K562 (cell line): ENCODE data around the gene BORCS8. TPM values are rescaled to one million over a fixed set of nuclear protein-coding genes. Genes with fewer than 3 reads are reported as not detected.

Experiments used
- ATAC-seq: fragments of 200-7000 bp; cut with Tn5 transposase; 3 replicates; pipeline ENCODE4 v1.9.1; 2020; ENCODE audit warnings: moderate library complexity
- BruUV-seq: library from RNA; stranded (reverse); fragments of 400-500 nt; replicated peaks from 2 replicates; lab custom pipeline; 2021; lab: Mats Ljungman, UMichigan
- CTCF ChIA-PET: fragments of 300-600 bp; formaldehyde crosslinking; extraction: SDS; loops from one replicate; lab custom pipeline; 2021; ENCODE audit warnings: low intra/inter-chr PET ratio; lab: Yijun Ruan, JAX
- POLR2A ChIA-PET: fragments of 300-600, 350-650 bp; sonication (Branson Sonifier 250); formaldehyde crosslinking; extraction: SDS; loops from one replicate; lab custom pipeline; 2021; ENCODE audit warnings: antibody characterized with exemption, inconsistent platforms; lab: Yijun Ruan, JAX
- DNase-seq, 4 experiments: peaks; one replicate each; pipeline versions ENCODE4 v3.0.0 to v3.0.0-alpha.2; 2011 to 2018; ENCODE audit warnings: low spot score in 3 of 4, mixed read lengths in 3 of 4; ENCODE audit errors: extremely low read depth in 1 of 4
- FAIRE-seq: peaks from 2 replicates; lab custom pipeline; 2011; peaks lifted over from hg19 to GRCh38; lab: Jason Lieb, UNC
- H2AFZ ChIP-seq: 2 replicates; pipeline ENCODE4 v1.6.0; 2011; ENCODE audit warnings: low read depth, low read length, control low read depth, inconsistent platforms
- H3K27ac ChIP-seq: fragments of 200-600 bp; 3 replicates; pipeline ENCODE4 v1.8.0; 2011; ENCODE audit warnings: low read depth, mild to moderate bottlenecking, control low read depth, inconsistent platforms, low read length, moderate library complexity, mixed read lengths; ENCODE audit errors: extremely low read depth
- H3K27me3 ChIP-seq, 2 experiments: fragments of 300-600 bp in 1 of 2; 2 replicates in 1 of 2; 3 replicates in 1 of 2; pipeline versions ENCODE4 v1.6.0 to v1.8.0; 2011; ENCODE audit warnings: inconsistent platforms in 2 of 2, low read length in 2 of 2, mild to moderate bottlenecking in 1 of 2, mixed read lengths in 1 of 2, moderate library complexity in 1 of 2; ENCODE audit not compliant: control insufficient read depth in 2 of 2, insufficient read depth in 2 of 2
- H3K36me3 ChIP-seq: fragments of 300-600 bp; 3 replicates; pipeline ENCODE4 v1.8.0; 2011; ENCODE audit warnings: mild to moderate bottlenecking, low read length, inconsistent platforms; ENCODE audit not compliant: control insufficient read depth, insufficient read depth
- H3K4me1 ChIP-seq, 2 experiments: fragments of 200-600 bp in 1 of 2; replicated peaks in 1 of 2; 2 replicates in 1 of 2; 3 replicates in 1 of 2; pipeline versions ENCODE4 v1.5.1 to v1.8.0; 2011; ENCODE audit warnings: inconsistent platforms in 2 of 2, low read length in 2 of 2, mild to moderate bottlenecking in 1 of 2, mixed read lengths in 1 of 2, moderate library complexity in 1 of 2; ENCODE audit not compliant: control insufficient read depth in 2 of 2, insufficient read depth in 2 of 2
- H3K4me2 ChIP-seq: 2 replicates; pipeline ENCODE4 v1.6.1; 2011; ENCODE audit warnings: low read length, control low read depth, inconsistent platforms, mixed read lengths; ENCODE audit not compliant: insufficient read depth
- H3K4me3 ChIP-seq: fragments of 200-600 bp; sonication (generic), shearing (Covaris generic); 2 replicates; pipeline ENCODE4 v1.5.1; 2016; ENCODE audit warnings: control low read depth, inconsistent platforms
- H3K79me2 ChIP-seq: fragments of 200-600 bp; 3 replicates; pipeline ENCODE4 v1.8.0; 2011; ENCODE audit warnings: low read length, inconsistent platforms; ENCODE audit not compliant: control insufficient read depth, insufficient read depth
- H3K9ac ChIP-seq, 2 experiments: 2 replicates each; pipeline versions ENCODE4 v1.6.0 to v1.6.1; 2011; ENCODE audit warnings: low read depth in 2 of 2, low read length in 2 of 2, control low read depth in 1 of 2, inconsistent platforms in 1 of 2, mild to moderate bottlenecking in 1 of 2, mixed read lengths in 1 of 2; ENCODE audit not compliant: insufficient read depth in 1 of 2
- H3K9me1 ChIP-seq: one replicate; pipeline ENCODE4 v1.6.0; 2011; ENCODE audit warnings: inconsistent platforms, mild to moderate bottlenecking, low read length, moderate library complexity; ENCODE audit not compliant: control insufficient read depth, insufficient read depth
- H3K9me3 ChIP-seq: replicated peaks from 2 replicates; pipeline ENCODE4 v1.5.1; 2011; ENCODE audit warnings: low read depth, low read length, inconsistent platforms; ENCODE audit not compliant: control insufficient read depth, insufficient read depth
- H4K20me1 ChIP-seq: replicated peaks from 2 replicates; pipeline ENCODE4 v1.6.1; 2011; ENCODE audit warnings: low read length, inconsistent platforms, mixed read lengths; ENCODE audit not compliant: control insufficient read depth, insufficient read depth
- ADNP ChIP-seq: fragments of 200-800 bp; sonication (Bioruptor generic); IDR thresholded peaks from 2 replicates; pipeline ENCODE4 v1.6.1; 2016; ENCODE audit warnings: missing genetic modification characterization, missing compliant biosample characterization
- ARID2 ChIP-seq: fragments of 450-650 bp; IDR thresholded peaks from 2 replicates; pipeline ENCODE4 v1.6.1; 2017; ENCODE audit warnings: antibody characterized with exemption, mild to moderate bottlenecking
- BCOR ChIP-seq: fragments of 450-650 bp; IDR thresholded peaks from 2 replicates; pipeline ENCODE4 v1.6.1; 2016
- CBX3 ChIP-seq, 2 experiments: IDR thresholded peaks; 1 replicate in 1 of 2; 2 replicates in 1 of 2; pipeline ENCODE4 v1.6.1; 2012; ENCODE audit warnings: inconsistent platforms in 2 of 2, low read length in 2 of 2, borderline replicate concordance in 1 of 2, control low read depth in 1 of 2
- ESRRA ChIP-seq: fragments of 450-650 bp; IDR thresholded peaks from 2 replicates; pipeline ENCODE4 v1.6.1; 2014; ENCODE audit warnings: low read depth, mild to moderate bottlenecking, moderate library complexity, borderline replicate concordance
- HDAC2 ChIP-seq: fragments of 450-650 bp; IDR thresholded peaks from 2 replicates; pipeline ENCODE4 v1.6.1; 2016; ENCODE audit warnings: mild to moderate bottlenecking
- KDM1A ChIP-seq, 2 experiments: fragments of 450-650 bp; IDR thresholded peaks; 2 replicates each; pipeline ENCODE4 v1.6.1; 2016; ENCODE audit warnings: mild to moderate bottlenecking in 2 of 2
- NONO ChIP-seq, 2 experiments: fragments of 200-400 bp in 1 of 2; fragments of 450-650 bp in 1 of 2; formaldehyde crosslinking in 1 of 2; IDR thresholded peaks; 2 replicates each; pipeline ENCODE4 v1.6.1; 2017; ENCODE audit warnings: low read depth in 2 of 2, mild to moderate bottlenecking in 2 of 2, moderate library complexity in 2 of 2, low read length in 1 of 2
- RBM25 ChIP-seq: fragments of 200-400 bp; formaldehyde crosslinking; IDR thresholded peaks from 2 replicates; pipeline ENCODE4 v1.6.1; 2018; ENCODE audit warnings: low read length, low read depth, moderate library complexity; ENCODE audit not compliant: severe bottlenecking
- RCOR1 ChIP-seq, 2 experiments: IDR thresholded peaks; 2 replicates each; pipeline ENCODE4 v1.6.1; 2012; ENCODE audit warnings: low read depth in 2 of 2, low read length in 2 of 2, borderline replicate concordance in 1 of 2, improper control_type of control experiment in 1 of 2
- SMARCA5 ChIP-seq: fragments of 450-650 bp; IDR thresholded peaks from 2 replicates; pipeline ENCODE4 v1.6.1; 2016
- ZBTB43 ChIP-seq: sonication (generic); formaldehyde crosslinking; IDR thresholded peaks from 2 replicates; pipeline ENCODE4 v1.8.0; 2023; ENCODE audit warnings: mild to moderate bottlenecking, missing genetic modification reagents
- ZFP36 ChIP-seq: fragments of 150-350 bp; IDR thresholded peaks from 2 replicates; pipeline ENCODE4 v1.6.1; 2018; ENCODE audit warnings: low read length, low read depth; ENCODE audit not compliant: partially characterized antibody
- ZNF124 ChIP-seq: sonication (generic); formaldehyde crosslinking; IDR thresholded peaks from 2 replicates; pipeline ENCODE4 v1.8.1; 2022; ENCODE audit warnings: missing genetic modification reagents
- ZNF395 ChIP-seq: fragments of 200-800 bp; sonication (Bioruptor generic); IDR thresholded peaks from 2 replicates; pipeline ENCODE4 v1.6.1; 2017; ENCODE audit warnings: missing genetic modification characterization, missing compliant biosample characterization
- WGBS: fragments of 100-300 bp; shearing (Covaris generic); methylation state at CpG from one replicate; pipeline ENCODE4 v1.1.6; 2016; ENCODE audit warnings: low coverage, mixed read lengths; ENCODE audit not compliant: insufficient coverage; ENCODE audit errors: missing lambda C conversion rate; 5-methylcytosine and 5-hydroxymethylcytosine counted together
- in situ Hi-C: fragments of 300-500 bp; cut with MboI; formaldehyde crosslinking; loops from 4 replicates; pipeline ENCODE4 v1.15.0; 2018; ENCODE audit warnings: inconsistent platforms, mixed read lengths
- intact Hi-C: fragments of 100-400 bp; cut with micrococcal nuclease; formaldehyde crosslinking; loops from 2 replicates; pipeline ENCODE4 v1.14.2; 2022
- polyA plus RNA-seq, 8 experiments: library from polyadenylated mRNA; depleted of rRNA in 4 of 8; stranded (reverse) in 5 of 8; unstranded in 3 of 8; fragments of >200 nt; fragmentation: Nextera tagmentation in 2 of 8; fragmentation: Illumina TruSeq in 1 of 8; extraction: Ambion mirVana in 2 of 8; extraction: Trizol in 1 of 8; gene quantifications; 2 replicates each; pipeline versions ENCODE4 v1.2.1 to v1.2.3, GENCODE V29; 2011 to 2014; ENCODE audit warnings: inconsistent platforms in 1 of 8, missing spikeins in 1 of 8
- total RNA-seq, 7 experiments: library from RNA; depleted of rRNA in 6 of 7; stranded (reverse); fragments of >200 nt in 6 of 7; fragmentation: Illumina TruSeq in 2 of 7; extraction: Trizol in 2 of 7; gene quantifications; 2 replicates each; pipeline versions ENCODE4 v1.2.1 to v1.2.3, GENCODE V29; 2011 to 2021; ENCODE audit warnings: low replicate concordance in 1 of 7

The BORCS8 gene
- total and polyA plus RNA-seq, 9 of the 15 experiments (the other 6 are each of a cell fraction or from before 2014, with no cell fraction given): 4.6 to 33.6 (median 16.3) TPM

GRCh38 chr19:19205416-19206410, 13.8 kb upstream of the BORCS8 start:
- BruUV-seq: no TSS peak
- DNase-seq: no peak
- POLR2A ChIA-PET: interaction anchor here (0.7 kb wide), 1 partner anchor 13 kb away, joined by 3 read pairs; no protein-coding TSS in a partner anchor
- no peaks in the 10 kb centered on the region for H4K20me1 ChIP-seq
- in situ Hi-C loops: no loop called here
- no peak overlapping the region for H3K9ac ChIP-seq
- FAIRE-seq: no peak
- H3K79me2 ChIP-seq: peaks cover 20% of the 10 kb centered on the region
- intact Hi-C loops: no loop called here
- H3K36me3 ChIP-seq: peaks cover 17% of the 10 kb centered on the region; the same call in 2 of the 3 replicates
- H3K4me3 ChIP-seq: no peak overlapping the region
- no peak overlapping the region for H2AFZ ChIP-seq
- no peak overlapping the region for H3K27ac ChIP-seq
- H3K4me2 ChIP-seq: no peak overlapping the region
- no peak for ATAC-seq
- no peaks in the 10 kb centered on the region for H3K9me1 ChIP-seq
- 29% methylated on average over 14 of the region's 14 CpGs for WGBS
- H3K4me1 ChIP-seq: peaks cover 14 to 30% of the 10 kb centered on the region in 2 experiments; a peak in 4 of 5 replicates
- CTCF ChIA-PET: no interaction called here
- no peaks in the 10 kb centered on the region for H3K9me3 ChIP-seq
- TF ChIP-seq SMARCA5 (0 out of 2 replicates have a peak, but pooled peaks have one; percentile 38), ZNF395 (CRISPR knock-in tag) (no peak), ZNF124 (CRISPR knock-in tag) (no peak), ZBTB43 (CRISPR knock-in tag) (no peak), RCOR1 (IDR thresholded peaks at IDR 0.05; ENCODE audit: borderline replicate concordance in 1 of 2, low read depth in 2 of 2, low read length in 2 of 2) (peak in 1 of 2 experiments; percentile 31; a peak in 1 of 4 replicates), CBX3 (IDR thresholded peaks at IDR 0.05; ENCODE audit: borderline replicate concordance in 1 of 2, low read length in 2 of 2) (0 out of 3 replicates have a peak, but pooled peaks of 1 of the 2 experiments have one; percentile 53), BCOR (peak; percentile 92), NONO (IDR thresholded peaks at IDR 0.05; ENCODE audit: low read depth in 2 of 2, low read length in 1 of 2) (no peak), RBM25 (peak; percentile 91), ESRRA (peak; percentile 62; the same call in 1 of the 2 replicates), KDM1A (IDR thresholded peaks at IDR 0.05) (peak; percentile 68 to 86; a peak in 3 of 4 replicates), ZFP36 (peak; percentile 47), HDAC2 (peak; percentile 34; the same call in 1 of the 2 replicates), ADNP (tag) (0 out of 2 replicates have a peak, but pooled peaks have one; percentile 47), ARID2 (no peak)
- peaks cover 0 to 4% of the 10 kb centered on the region in 2 experiments; a peak in 3 of 5 replicates for H3K27me3 ChIP-seq
